CD8-positive, alpha-beta memory T cell (primary cell): ENCODE data around the gene S100A14. TPM values are rescaled to one million over a fixed set of nuclear protein-coding genes. Genes with fewer than 3 reads are reported as not detected.
"Not testable (repeated sequence)": the region's sequence is repeated elsewhere in the genome, so short reads cannot be mapped to it uniquely, and the experiment has no call there.

Experiments used
- CTCF ChIA-PET: fragments of 350-600 bp; sonication (Branson Sonifier 250); formaldehyde crosslinking; loops from one replicate; lab custom pipeline; 2021; ENCODE audit warnings: antibody characterized with exemption; lab: Charles Lee
- POLR2A ChIA-PET: fragments of 350-600 bp; sonication (Branson Sonifier 250); formaldehyde crosslinking; loops from one replicate; lab custom pipeline; 2021; ENCODE audit warnings: antibody characterized with exemption; lab: Charles Lee
- DNase-seq, 5 donors: peaks; one replicate each; pipeline versions ENCODE4 v3.0.0 to v3.0.0-alpha.2; 2020 to 2022; ENCODE audit warnings: mixed read lengths in 1 of 5
- H3K27ac ChIP-seq: one replicate; pipeline ENCODE4 v1.7.0; 2013; ENCODE audit warnings: low read depth, mild to moderate bottlenecking, low read length, moderate library complexity
- H3K27me3 ChIP-seq: 2 replicates; pipeline ENCODE4 v1.7.0; 2013; ENCODE audit warnings: low read length, mild to moderate bottlenecking; ENCODE audit not compliant: insufficient read depth, poor library complexity, severe bottlenecking
- H3K36me3 ChIP-seq: 2 replicates; pipeline ENCODE4 v1.7.0; 2013; ENCODE audit warnings: mild to moderate bottlenecking, low read length, moderate library complexity; ENCODE audit not compliant: insufficient read depth
- H3K4me1 ChIP-seq: 2 replicates; pipeline ENCODE4 v1.7.0; 2013; ENCODE audit warnings: mild to moderate bottlenecking, low read length, moderate library complexity; ENCODE audit not compliant: insufficient read depth
- H3K4me3 ChIP-seq: 2 replicates; pipeline ENCODE4 v1.7.0; 2013; ENCODE audit warnings: mild to moderate bottlenecking, low read length
- H3K9me3 ChIP-seq: 2 replicates; pipeline ENCODE4 v1.7.0; 2013; ENCODE audit warnings: mild to moderate bottlenecking, low read length
- H3K27ac Mint-ChIP-seq, 8 donors: one replicate each; pipeline ENCODE4 v1.8.0; 2020 to 2021; ENCODE audit warnings: mixed read lengths in 8 of 8, mild to moderate bottlenecking in 6 of 8, inconsistent platforms in 3 of 8, moderate library complexity in 3 of 8
- H3K27me3 Mint-ChIP-seq, 2 donors: one replicate each; pipeline ENCODE4 v1.8.0; 2020 to 2021; ENCODE audit warnings: mixed read lengths in 2 of 2, mild to moderate bottlenecking in 1 of 2, moderate library complexity in 1 of 2
- H3K36me3 Mint-ChIP-seq, 3 donors: one replicate each; pipeline ENCODE4 v1.8.0; 2020 to 2021; ENCODE audit warnings: mixed read lengths in 3 of 3, inconsistent platforms in 1 of 3, mild to moderate bottlenecking in 1 of 3
- H3K4me1 Mint-ChIP-seq, 3 donors: one replicate each; pipeline ENCODE4 v1.8.0; 2020 to 2021; ENCODE audit warnings: mixed read lengths in 3 of 3, inconsistent platforms in 1 of 3, mild to moderate bottlenecking in 1 of 3
- H3K4me3 Mint-ChIP-seq, 7 donors: one replicate each; pipeline ENCODE4 v1.8.0; 2020 to 2021; ENCODE audit warnings: mixed read lengths in 7 of 7, mild to moderate bottlenecking in 6 of 7, moderate library complexity in 4 of 7, inconsistent platforms in 2 of 7
- H3K9me3 Mint-ChIP-seq, 5 donors: one replicate each; pipeline ENCODE4 v1.8.0; 2020 to 2022; ENCODE audit warnings: mixed read lengths in 5 of 5, mild to moderate bottlenecking in 3 of 5, moderate library complexity in 2 of 5, inconsistent platforms in 1 of 5
- polyA plus RNA-seq: library from polyadenylated mRNA; unstranded; fragments of 300-500 nt; fragmentation: Illumina TruSeq; gene quantifications from one replicate; pipeline ENCODE4 v1.2.3, GENCODE V29; 2021
- total RNA-seq, 2 experiments: library from RNA; stranded (reverse); gene quantifications; one replicate each; pipeline ENCODE4 v1.2.3, GENCODE V29; 2021

Gene S100A14
- total and polyA plus RNA-seq, 3 experiments from 2014 or later, result not detected

- H3K27me3 ChIP-seq, result no peaks in the 10 kb centered on the region
- H3K27ac Mint-ChIP-seq, result no peak overlapping the region
- peaks cover 0 to 1% of the 10 kb centered on the region in 2 donors for H3K27me3 Mint-ChIP-seq
- ChIA-PET POLR2A (no interaction called here), CTCF (no interaction called here)
- H3K4me1 Mint-ChIP-seq, result peaks cover 0 to 4% (median 3%) of the 10 kb centered on the region in 3 donors
- H3K36me3 Mint-ChIP-seq, result no peaks in the 10 kb centered on the region
- no peaks in the 10 kb centered on the region for H3K36me3 ChIP-seq
- no peak overlapping the region for H3K27ac ChIP-seq
- no peaks in the 10 kb centered on the region for H3K9me3 ChIP-seq
- no peaks in the 10 kb centered on the region for H3K4me1 ChIP-seq
- H3K9me3 Mint-ChIP-seq, result no peaks in the 10 kb centered on the region
- no peak overlapping the region for H3K4me3 ChIP-seq
- no peak for DNase-seq
- H3K4me3 Mint-ChIP-seq, result no peak overlapping the region
These were observed 18.9 kb downstream of the S100A14 start for GRCh38 chr1:153597206-153597605.

DNA sequence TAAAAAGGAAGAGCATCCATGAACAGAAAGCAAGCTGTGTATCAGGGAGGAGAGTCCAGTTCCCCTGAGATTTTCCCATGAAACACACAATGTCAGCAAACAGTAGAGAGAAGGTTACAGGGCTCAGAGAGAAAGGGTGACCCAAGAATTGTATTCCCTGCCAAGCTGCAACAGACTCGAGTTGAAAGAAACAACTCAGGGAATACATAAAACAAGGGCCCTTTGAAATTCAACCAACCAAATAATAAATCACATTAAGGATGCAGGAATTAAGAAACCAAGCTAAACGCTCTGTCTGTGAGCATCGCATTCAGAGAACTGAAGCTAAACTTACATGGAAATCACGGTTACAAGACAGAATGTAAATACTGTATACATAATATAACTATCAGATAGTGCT lies 23.4 kb downstream of the S100A14 start:
- no peak overlapping the region for H3K4me3 ChIP-seq
- H3K4me1 ChIP-seq, result no peaks in the 10 kb centered on the region
- CTCF ChIA-PET, result interaction anchor here (1.2 kb wide), 1 partner anchor 82 kb away, joined by 3 read pairs; no protein-coding TSS in a partner anchor
- no peak overlapping the region for H3K4me3 Mint-ChIP-seq
- no peaks in the 10 kb centered on the region for H3K9me3 ChIP-seq
- H3K27me3 ChIP-seq, result no peaks in the 10 kb centered on the region
- POLR2A ChIA-PET, result no interaction called here
- no peaks in the 10 kb centered on the region for H3K4me1 Mint-ChIP-seq
- H3K27ac ChIP-seq, result no peak overlapping the region
- H3K36me3 ChIP-seq, result no peaks in the 10 kb centered on the region
- H3K9me3 Mint-ChIP-seq, result no peaks in the 10 kb centered on the region
- no peaks in the 10 kb centered on the region for H3K27me3 Mint-ChIP-seq
- no peak overlapping the region for H3K27ac Mint-ChIP-seq
- DNase-seq, result no peak
- no peaks in the 10 kb centered on the region for H3K36me3 Mint-ChIP-seq

GRCh38 chr1:153588482-153588881 lies 27.6 kb downstream of the S100A14 start:
- Mint-ChIP-seq H3K4me1 (no peaks in the 10 kb centered on the region), H3K27ac (no peak overlapping the region), H3K9me3 (no peaks in the 10 kb centered on the region), H3K4me3 (no peak overlapping the region), H3K27me3 (peaks cover 7 to 9% of the 10 kb centered on the region in 2 donors), H3K36me3 (no peaks in the 10 kb centered on the region)
- Histone ChIP-seq H3K4me1 (no peaks in the 10 kb centered on the region), H3K9me3 (no peaks in the 10 kb centered on the region), H3K36me3 (no peaks in the 10 kb centered on the region), H3K27me3 (peaks cover 4% of the 10 kb centered on the region), H3K4me3 (no peak overlapping the region), H3K27ac (no peak overlapping the region)
- CTCF ChIA-PET, result no interaction called here
- POLR2A ChIA-PET, result no interaction called here
- DNase-seq, result no peak

DNA sequence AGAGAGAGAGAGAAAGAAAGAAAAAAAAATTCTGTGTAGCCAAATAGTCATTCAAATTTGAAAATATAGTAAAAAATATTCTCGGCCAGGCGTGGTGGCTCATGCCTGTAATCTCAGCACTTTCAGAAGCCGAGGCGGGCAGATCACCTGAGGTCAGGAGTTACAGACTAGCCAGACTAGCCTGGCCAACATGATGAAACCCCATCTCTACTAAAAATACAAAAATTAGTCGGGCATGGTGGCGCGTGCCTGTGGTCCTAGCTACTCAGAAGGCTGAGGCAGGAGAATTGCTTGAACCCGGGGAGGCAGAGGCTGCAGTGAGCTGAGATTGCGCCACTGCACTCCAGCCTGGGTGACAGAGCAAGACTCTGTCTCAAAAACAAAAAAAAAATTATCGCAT lies 28.1 kb downstream of the S100A14 start:
- H3K36me3 ChIP-seq, CTCF ChIA-PET, H3K4me1 Mint-ChIP-seq: not testable (repeated sequence)

DNA sequence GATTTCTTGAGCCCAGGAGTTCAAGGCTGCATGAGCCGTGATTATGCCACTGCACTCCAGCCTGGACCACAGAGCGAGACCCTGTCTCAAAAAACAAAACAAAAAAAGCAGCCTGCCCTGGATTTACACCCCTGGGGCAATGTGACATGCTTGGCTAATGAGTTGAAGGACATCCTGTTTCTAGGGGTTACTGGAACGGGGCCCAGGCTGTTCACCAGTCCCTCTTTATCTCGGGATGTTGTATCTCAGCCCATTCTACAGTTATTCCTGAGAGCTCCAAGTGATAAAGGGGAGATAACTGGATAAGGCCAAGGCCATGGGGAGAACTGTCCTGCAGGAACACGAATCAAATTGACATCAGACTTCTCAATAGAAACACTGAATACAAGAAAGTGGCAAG lies 28.8 kb downstream of the S100A14 start:
- ChIA-PET POLR2A (no interaction called here), CTCF (no interaction called here)
- Mint-ChIP-seq H3K27me3 (peaks cover 7 to 9% of the 10 kb centered on the region in 2 donors), H3K4me1 (no peaks in the 10 kb centered on the region), H3K36me3 (no peaks in the 10 kb centered on the region), H3K27ac (no peak overlapping the region), H3K9me3 (no peaks in the 10 kb centered on the region), H3K4me3 (no peak overlapping the region)
- H3K9me3 ChIP-seq, result no peaks in the 10 kb centered on the region
- peaks cover 4% of the 10 kb centered on the region for H3K27me3 ChIP-seq
- H3K27ac ChIP-seq, result no peak overlapping the region
- H3K4me1 ChIP-seq, result no peaks in the 10 kb centered on the region
- no peak overlapping the region for H3K4me3 ChIP-seq
- DNase-seq, result no peak
- no peaks in the 10 kb centered on the region for H3K36me3 ChIP-seq

More for the DNA sequence above, 28.1 kb downstream of the S100A14 start:
- H3K9me3 Mint-ChIP-seq, H3K36me3 Mint-ChIP-seq, H3K27ac ChIP-seq, DNase-seq, H3K27ac Mint-ChIP-seq, H3K27me3 ChIP-seq, H3K4me3 Mint-ChIP-seq, H3K4me3 ChIP-seq, H3K27me3 Mint-ChIP-seq, POLR2A ChIA-PET, H3K4me1 ChIP-seq, H3K9me3 ChIP-seq: not testable (repeated sequence)

DNA sequence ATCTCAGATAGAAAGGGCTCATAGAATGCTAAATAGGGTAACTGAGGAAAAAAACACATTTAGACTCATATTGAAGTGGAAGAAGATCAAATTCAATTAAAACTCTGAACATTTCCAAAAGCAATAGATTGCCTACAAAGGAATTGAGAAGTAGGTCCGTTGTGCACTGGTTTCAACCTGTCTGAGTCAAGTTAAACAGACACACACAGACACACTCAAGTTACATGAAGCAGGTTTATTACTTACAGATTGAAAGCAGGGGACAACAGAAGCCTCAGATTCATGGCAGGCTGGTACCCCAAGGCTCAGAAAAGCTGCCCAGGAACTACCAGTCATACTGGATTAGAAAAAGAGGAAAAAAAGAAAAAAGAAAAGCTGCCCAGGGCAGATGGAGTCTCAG lies 29.8 kb downstream of the S100A14 start:
- H3K27me3 ChIP-seq, result peaks cover 4% of the 10 kb centered on the region
- no peaks in the 10 kb centered on the region for H3K36me3 ChIP-seq
- no peak overlapping the region for H3K4me3 ChIP-seq
- Mint-ChIP-seq H3K27me3 (peaks cover 7 to 9% of the 10 kb centered on the region in 2 donors), H3K4me3 (no peak overlapping the region), H3K36me3 (no peaks in the 10 kb centered on the region), H3K27ac (no peak overlapping the region), H3K4me1 (no peaks in the 10 kb centered on the region), H3K9me3 (no peaks in the 10 kb centered on the region)
- DNase-seq, result no peak
- ChIA-PET CTCF (interaction anchor here (1.3 kb wide), 1 partner anchor 18 kb away, joined by 3 read pairs; no protein-coding TSS in a partner anchor), POLR2A (no interaction called here)
- H3K9me3 ChIP-seq, result no peaks in the 10 kb centered on the region
- H3K4me1 ChIP-seq, result no peaks in the 10 kb centered on the region
- no peak overlapping the region for H3K27ac ChIP-seq

DNA sequence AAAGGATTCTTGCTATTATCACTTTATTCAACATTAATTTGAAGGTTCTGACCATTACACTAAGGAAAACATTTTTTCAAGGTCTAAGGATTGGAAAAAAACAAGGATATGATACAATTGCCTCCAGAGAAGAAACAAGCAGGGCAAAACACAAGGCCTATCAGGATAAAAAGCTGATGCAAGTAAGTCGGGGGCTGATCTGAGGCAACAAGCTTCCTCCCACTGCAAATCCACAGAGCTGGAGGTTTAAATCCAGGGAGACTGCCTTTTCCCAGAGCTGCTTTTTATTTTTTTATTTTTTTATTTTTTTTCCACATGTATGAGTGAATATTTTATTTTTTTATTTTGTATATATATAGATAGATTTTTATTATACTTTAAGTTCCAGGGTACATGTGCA lies 31.1 kb downstream of the S100A14 start:
- H3K27ac Mint-ChIP-seq, result no peak overlapping the region
- no peaks in the 10 kb centered on the region for H3K36me3 ChIP-seq
- H3K4me1 ChIP-seq, result no peaks in the 10 kb centered on the region
- H3K9me3 Mint-ChIP-seq, result no peaks in the 10 kb centered on the region
- no peaks in the 10 kb centered on the region for H3K36me3 Mint-ChIP-seq
- DNase-seq, result no peak
- no peaks in the 10 kb centered on the region for H3K4me1 Mint-ChIP-seq
- no peaks in the 10 kb centered on the region for H3K9me3 ChIP-seq
- peaks cover 8 to 9% of the 10 kb centered on the region in 2 donors for H3K27me3 Mint-ChIP-seq
- H3K4me3 ChIP-seq, result no peak overlapping the region
- no peak overlapping the region for H3K27ac ChIP-seq
- no peak overlapping the region for H3K4me3 Mint-ChIP-seq
- CTCF ChIA-PET, result interaction anchor here (0.8 kb wide), 1 partner anchor 90 kb away, joined by 3 read pairs; no protein-coding TSS in a partner anchor
- H3K27me3 ChIP-seq, result peaks cover 4% of the 10 kb centered on the region
- POLR2A ChIA-PET, result no interaction called here

DNA sequence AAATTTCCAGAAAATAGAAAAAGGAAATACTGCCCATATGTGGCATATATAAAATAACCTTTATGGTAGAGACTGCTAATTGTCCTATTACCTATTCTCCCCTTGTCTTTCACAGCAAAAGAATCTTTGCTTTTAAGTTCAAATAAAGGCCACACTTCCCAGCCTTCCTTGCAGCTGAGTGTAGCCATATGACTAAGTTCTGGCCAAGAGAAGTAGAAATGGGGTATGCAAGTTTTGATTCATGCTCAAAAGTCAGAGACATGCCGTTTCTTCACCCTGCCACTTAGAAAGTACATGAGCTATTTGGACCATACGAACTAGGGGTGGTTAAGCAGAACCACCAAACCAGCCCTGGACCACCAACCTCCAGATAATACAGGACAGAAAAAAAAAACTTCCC lies 32.1 kb downstream of the S100A14 start:
- no peak overlapping the region for H3K4me3 Mint-ChIP-seq
- no peaks in the 10 kb centered on the region for H3K9me3 Mint-ChIP-seq
- H3K36me3 ChIP-seq, result no peaks in the 10 kb centered on the region
- H3K9me3 ChIP-seq, result no peaks in the 10 kb centered on the region
- ChIA-PET CTCF (no interaction called here), POLR2A (no interaction called here)
- H3K36me3 Mint-ChIP-seq, result no peaks in the 10 kb centered on the region
- peaks cover 4% of the 10 kb centered on the region for H3K27me3 ChIP-seq
- H3K27me3 Mint-ChIP-seq, result peaks cover 14 to 16% of the 10 kb centered on the region in 2 donors
- no peak overlapping the region for H3K4me3 ChIP-seq
- H3K27ac Mint-ChIP-seq, result no peak overlapping the region
- no peaks in the 10 kb centered on the region for H3K4me1 ChIP-seq
- DNase-seq, result no peak
- no peak overlapping the region for H3K27ac ChIP-seq
- no peaks in the 10 kb centered on the region for H3K4me1 Mint-ChIP-seq

DNA sequence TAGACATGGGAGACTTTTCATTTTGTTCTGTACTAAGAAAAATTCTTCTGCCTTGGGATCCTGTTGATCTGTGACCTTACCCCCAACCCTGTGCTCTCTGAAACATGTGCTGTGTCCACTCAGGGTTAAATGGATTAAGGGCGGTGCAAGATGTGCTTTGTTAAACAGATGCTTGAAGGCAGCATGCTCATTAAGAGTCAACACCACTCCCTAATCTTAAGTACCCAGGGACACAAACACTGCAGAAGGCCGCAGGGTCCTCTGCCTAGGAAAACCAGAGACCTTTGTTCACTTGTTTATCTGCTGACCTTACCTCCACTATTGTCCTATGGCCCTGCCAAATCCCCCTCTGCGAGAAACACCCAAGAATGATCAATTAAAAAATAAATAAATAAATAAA lies 32.6 kb downstream of the S100A14 start:
- POLR2A ChIA-PET, H3K4me1 ChIP-seq, H3K27me3 ChIP-seq, H3K36me3 Mint-ChIP-seq, H3K36me3 ChIP-seq, H3K27ac ChIP-seq, H3K4me1 Mint-ChIP-seq, H3K4me3 ChIP-seq, H3K4me3 Mint-ChIP-seq, H3K9me3 Mint-ChIP-seq, DNase-seq, H3K27ac Mint-ChIP-seq, CTCF ChIA-PET, H3K9me3 ChIP-seq: not testable (repeated sequence)
- H3K27me3 Mint-ChIP-seq, result peaks cover 18 to 19% of the 10 kb centered on the region in 2 donors
